ENCODE measurements around the gene CTNND2. TPM values are rescaled to one million over a fixed set of nuclear protein-coding genes. Genes with fewer than 3 reads are reported as not detected.

The CTNND2 gene
- total and polyA plus RNA-seq, 10 of the 15 experiments (the other 5 are each of a cell fraction or from before 2014, with no cell fraction given): 0.02 to 0.16 (median 0.04) TPM; not detected in 7

GRCh38 chr5:11346336-11346735 is 557.9 kb downstream of the CTNND2 start:
- H2AFZ ChIP-seq (ENCODE audit: control insufficient read depth, low read depth, low read length): no peak overlapping the region
- SMC1A ChIA-PET (ENCODE audit: uncharacterized antibody, unreplicated experiment): no interaction called here
- ATAC-seq: no peak
- H3K4me3 ChIP-seq: no peak overlapping the region
- no peak for FAIRE-seq
- H3K9me3 ChIP-seq (replicated peaks; ENCODE audit: control insufficient read depth, insufficient read depth, low read length): no peaks in the 10 kb centered on the region
- H3K79me2 ChIP-seq (ENCODE audit: control insufficient read depth, insufficient read depth, low read length): no peaks in the 10 kb centered on the region
- RAD21 ChIA-PET (ENCODE audit: unreplicated experiment): no interaction called here
- no peaks in the 10 kb centered on the region for H4K20me1 ChIP-seq (ENCODE audit: control insufficient read depth, insufficient read depth)
- no peak for DNase-seq (ENCODE audit: low read depth, low spot score)
- H3K27me3 ChIP-seq (replicated peaks in 1 of 2; ENCODE audit: control insufficient read depth in 2 of 2, insufficient read depth in 2 of 2, low read length in 1 of 2): no peaks in the 10 kb centered on the region
- no peak overlapping the region for H3K9ac ChIP-seq (ENCODE audit: control insufficient read depth, insufficient read depth, low read length)
- POLR2A ChIA-PET: no interaction called here
- no peak overlapping the region for H3K27ac ChIP-seq (ENCODE audit: control insufficient read depth, insufficient read depth)
- in situ Hi-C loops (cut with MboI): no loop called here
- TF ChIP-seq MYC (IDR thresholded peaks at IDR 0.05; ENCODE audit: insufficient read depth, insufficient read length, insufficient replicate concordance, low read length, severe bottlenecking) (no peak), SMARCA5 (IDR thresholded peaks at IDR 0.05) (no peak), MTA3 (IDR thresholded peaks at IDR 0.05; ENCODE audit: borderline replicate concordance, low read length) (no peak), CHD2 (IDR thresholded peaks at IDR 0.05; ENCODE audit: borderline replicate concordance, low read depth, low read length) (no peak), BHLHE40 (IDR thresholded peaks at IDR 0.05; ENCODE audit: borderline replicate concordance in 1 of 2, low read depth in 2 of 2, low read length in 1 of 2) (no peak), BACH1 (IDR thresholded peaks at IDR 0.05; ENCODE audit: borderline replicate concordance) (no peak), ATF7 (IDR thresholded peaks at IDR 0.05; ENCODE audit: low read depth) (no peak), SMAD5 (IDR thresholded peaks at IDR 0.05; ENCODE audit: low read depth) (no peak)
- intact Hi-C loops (cut with micrococcal nuclease; ENCODE audit: unreplicated experiment): no loop called here
- H3K4me1 ChIP-seq (ENCODE audit: control insufficient read depth, insufficient read depth, low read length): no peaks in the 10 kb centered on the region
- no peaks in the 10 kb centered on the region for H3K36me3 ChIP-seq (ENCODE audit: control insufficient read depth in 2 of 2, insufficient read depth in 2 of 2, low read length in 1 of 2)
- CTCF ChIA-PET: no interaction called here
- no peak overlapping the region for H3K4me2 ChIP-seq (ENCODE audit: control insufficient read depth, insufficient read depth)
- BruUV-seq (replicated peaks): no TSS peak
- 60% methylated on average over 16 of the region's 16 CpGs for WGBS (ENCODE audit: insufficient coverage, insufficient replicate concordance, low lambda C conversion rate, missing lambda C conversion rate)

Data from GM12878 (cell line).